Measurements from ENCODE around the gene TSPAN4.

TSPAN4 gene

GRCh38 chr11:850775-851763, 8.4 kb downstream of the TSPAN4 start:
- no peak for DNase-seq (ENCODE audit: low read depth)

- no peak for DNase-seq (ENCODE audit: low read depth)
Measured at GRCh38 chr11:852762-853161, 10.1 kb downstream of the TSPAN4 start.

GRCh38 chr11:853682-854448, 11.2 kb downstream of the TSPAN4 start:
- no peak for DNase-seq (ENCODE audit: low read depth)

- DNase-seq (ENCODE audit: low read depth), result no peak
Measured at GRCh38 chr11:854601-855329, 12.1 kb downstream of the TSPAN4 start.

GRCh38 chr11:855330-855674, 12.7 kb downstream of the TSPAN4 start:
- DNase-seq (ENCODE audit: low read depth), result no peak

GRCh38 chr11:855796-856195, 13.1 kb downstream of the TSPAN4 start:
- no peak for DNase-seq (ENCODE audit: low read depth)

GRCh38 chr11:856397-856796, 13.7 kb downstream of the TSPAN4 start:
- no peak for DNase-seq (ENCODE audit: low read depth)

GRCh38 chr11:858053-858761, 15.6 kb downstream of the TSPAN4 start:
- DNase-seq (ENCODE audit: low read depth), result no peak

GRCh38 chr11:858762-859339, 16.2 kb downstream of the TSPAN4 start:
- DNase-seq (ENCODE audit: low read depth), result no peak

- DNase-seq (ENCODE audit: low read depth), result no peak
Measured at GRCh38 chr11:859394-860131, 16.9 kb downstream of the TSPAN4 start.

- no peak for DNase-seq (ENCODE audit: low read depth)
Measured at GRCh38 chr11:860234-861104, 17.8 kb downstream of the TSPAN4 start.

GRCh38 chr11:861105-861479, 18.4 kb downstream of the TSPAN4 start:
- no peak for DNase-seq (ENCODE audit: low read depth)

- no peak for DNase-seq (ENCODE audit: low read depth)
Measured at GRCh38 chr11:862081-862661, 19.5 kb downstream of the TSPAN4 start.

GRCh38 chr11:862696-863022, 20.0 kb downstream of the TSPAN4 start:
- DNase-seq (ENCODE audit: low read depth), result no peak

- no peak for DNase-seq (ENCODE audit: low read depth)
Measured at GRCh38 chr11:863023-863909, 20.6 kb downstream of the TSPAN4 start.

GRCh38 chr11:863910-864827, 21.5 kb downstream of the TSPAN4 start:
- DNase-seq (ENCODE audit: low read depth), result no peak

GRCh38 chr11:864898-865297, 22.2 kb downstream of the TSPAN4 start:
- no peak for DNase-seq (ENCODE audit: low read depth)

Data from HS-27A (cell line).